H9 (cell line): ENCODE measurements around the gene FNDC3A. TPM values are rescaled to one million over a fixed set of nuclear protein-coding genes. Genes with fewer than 3 reads are reported as not detected.

Experiments used
- DNase-seq: peaks from one replicate; pipeline ENCODE4 v3.0.0-alpha.2; 2017
- H2AFZ ChIP-seq: one replicate; pipeline ENCODE4 v1.6.1; 2013; ENCODE audit warnings: mild to moderate bottlenecking, low read length, control low read depth, moderate library complexity
- H2AK5ac ChIP-seq: 2 replicates; pipeline ENCODE4 v1.6.1; 2013; ENCODE audit warnings: low read length, control low read depth, mixed read lengths; ENCODE audit not compliant: insufficient read length
- H2BK120ac ChIP-seq: one replicate; pipeline ENCODE4 v1.6.1; 2013; ENCODE audit warnings: low read depth, mild to moderate bottlenecking, low read length, control low read depth, inconsistent platforms; ENCODE audit not compliant: poor library complexity, severe bottlenecking
- H2BK12ac ChIP-seq: 2 replicates; pipeline ENCODE4 v1.6.1; 2013; ENCODE audit warnings: low read length, control low read depth, mixed read lengths, low read depth; ENCODE audit not compliant: insufficient read length
- H2BK15ac ChIP-seq: 2 replicates; pipeline ENCODE4 v1.6.1; 2013; ENCODE audit warnings: low read depth, low read length, control low read depth
- H2BK20ac ChIP-seq: one replicate; pipeline ENCODE4 v1.6.1; 2013; ENCODE audit warnings: low read depth, mild to moderate bottlenecking, low read length, control low read depth, inconsistent platforms; ENCODE audit not compliant: poor library complexity, severe bottlenecking
- H2BK5ac ChIP-seq: 2 replicates; pipeline ENCODE4 v1.6.1; 2013; ENCODE audit warnings: low read length, control low read depth, mixed read lengths; ENCODE audit not compliant: insufficient read length
- H3K14ac ChIP-seq: 2 replicates; pipeline ENCODE4 v1.6.1; 2013; ENCODE audit warnings: low read length, control low read depth; ENCODE audit not compliant: insufficient read depth
- H3K18ac ChIP-seq: 2 replicates; pipeline ENCODE4 v1.6.1; 2013; ENCODE audit warnings: low read depth, mild to moderate bottlenecking, mixed read lengths, low read length, control low read depth; ENCODE audit not compliant: insufficient read length
- H3K23ac ChIP-seq: 2 replicates; pipeline ENCODE4 v1.6.1; 2013; ENCODE audit warnings: low read length, control low read depth, mixed read lengths, low read depth; ENCODE audit not compliant: insufficient read length
- H3K23me2 ChIP-seq: 2 replicates; pipeline ENCODE4 v1.6.1; 2013; ENCODE audit warnings: low read depth, mild to moderate bottlenecking, mixed read lengths, low read length, control low read depth; ENCODE audit not compliant: insufficient read length, poor library complexity, severe bottlenecking
- H3K27ac ChIP-seq: 2 replicates; pipeline ENCODE4 v1.5.1; 2013; ENCODE audit warnings: low read length, control low read depth, mixed read lengths, low read depth; ENCODE audit not compliant: insufficient read length
- H3K27me3 ChIP-seq: 2 replicates; pipeline ENCODE4 v1.6.1; 2013; ENCODE audit warnings: low read length, control low read depth, inconsistent platforms; ENCODE audit not compliant: insufficient read depth
- H3K4ac ChIP-seq: 2 replicates; pipeline ENCODE4 v1.6.1; 2013; ENCODE audit warnings: low read depth, mild to moderate bottlenecking, control low read depth, inconsistent platforms, low read length, moderate library complexity
- H3K4me1 ChIP-seq: 2 replicates; pipeline ENCODE4 v1.6.1; 2013; ENCODE audit warnings: low read length, control low read depth, inconsistent platforms; ENCODE audit not compliant: insufficient read depth
- H3K4me2 ChIP-seq: 2 replicates; pipeline ENCODE4 v1.6.1; 2013; ENCODE audit warnings: low read length, control low read depth, mixed read lengths; ENCODE audit not compliant: insufficient read length, insufficient read depth
- H3K56ac ChIP-seq: 2 replicates; pipeline ENCODE4 v1.6.1; 2013; ENCODE audit warnings: low read depth, mild to moderate bottlenecking, mixed read lengths, low read length, control low read depth; ENCODE audit not compliant: insufficient read length
- H3K79me1 ChIP-seq: 2 replicates; pipeline ENCODE4 v1.6.1; 2013; ENCODE audit warnings: low read depth, mild to moderate bottlenecking, moderate library complexity, low read length, control low read depth, inconsistent platforms; ENCODE audit not compliant: insufficient read depth, poor library complexity, severe bottlenecking
- H3K79me2 ChIP-seq: 2 replicates; pipeline ENCODE4 v1.6.1; 2013; ENCODE audit warnings: low read length, control low read depth, inconsistent platforms; ENCODE audit not compliant: insufficient read depth
- H3K9ac ChIP-seq: 2 replicates; pipeline ENCODE4 v1.6.1; 2013; ENCODE audit warnings: low read length, control low read depth, mixed read lengths; ENCODE audit not compliant: insufficient read length; ENCODE audit errors: extremely low read depth
- H3K9me3 ChIP-seq: one replicate; pipeline ENCODE4 v1.6.1; 2013; ENCODE audit warnings: low read depth, low read length, inconsistent platforms; ENCODE audit not compliant: control insufficient read depth
- H3T11ph ChIP-seq: one replicate; pipeline ENCODE4 v1.6.1; 2013; ENCODE audit warnings: mild to moderate bottlenecking, low read length, control low read depth, inconsistent platforms
- H4K20me1 ChIP-seq: one replicate; pipeline ENCODE4 v1.6.1; 2013; ENCODE audit not compliant: control insufficient read depth, insufficient read length, insufficient read depth
- H4K5ac ChIP-seq: 2 replicates; pipeline ENCODE4 v1.6.1; 2013; ENCODE audit warnings: low read depth, mild to moderate bottlenecking, mixed read lengths, low read length, control low read depth; ENCODE audit not compliant: insufficient read length
- H4K8ac ChIP-seq: replicated peaks from 2 replicates; pipeline ENCODE4 v1.6.1; 2013; ENCODE audit warnings: low read length, control low read depth, mixed read lengths, low read depth; ENCODE audit not compliant: insufficient read length
- H4K91ac ChIP-seq: 2 replicates; pipeline ENCODE4 v1.6.1; 2013; ENCODE audit warnings: low read depth, mild to moderate bottlenecking, moderate library complexity, mixed read lengths, low read length, control low read depth; ENCODE audit not compliant: insufficient read length
- H3K27ac Mint-ChIP-seq, 3 experiments: 2 replicates in 2 of 3; 3 replicates in 1 of 3; pipeline ENCODE4 v1.8.0; 2020 to 2021; ENCODE audit warnings: mixed read lengths in 3 of 3, mild to moderate bottlenecking in 1 of 3, moderate library complexity in 1 of 3
- H3K27me3 Mint-ChIP-seq: 2 replicates; pipeline ENCODE4 v1.8.0; 2021; ENCODE audit warnings: low read depth, mild to moderate bottlenecking, moderate library complexity, mixed read lengths
- H3K36me3 Mint-ChIP-seq, 3 experiments: 2 replicates in 2 of 3; 3 replicates in 1 of 3; pipeline ENCODE4 v1.8.0; 2020 to 2021; ENCODE audit warnings: low read depth in 3 of 3, mixed read lengths in 3 of 3; ENCODE audit not compliant: insufficient read depth in 1 of 3
- H3K4me1 Mint-ChIP-seq, 2 experiments: 2 replicates each; pipeline ENCODE4 v1.8.0; 2020; ENCODE audit warnings: mixed read lengths in 2 of 2
- H3K4me3 Mint-ChIP-seq, 2 experiments: 2 replicates in 1 of 2; 3 replicates in 1 of 2; pipeline ENCODE4 v1.8.0; 2020 to 2021; ENCODE audit warnings: mild to moderate bottlenecking in 2 of 2, mixed read lengths in 2 of 2, moderate library complexity in 1 of 2
- H3K9me3 Mint-ChIP-seq, 2 experiments: 2 replicates in 1 of 2; 3 replicates in 1 of 2; pipeline ENCODE4 v1.8.0; 2020; ENCODE audit warnings: mild to moderate bottlenecking in 2 of 2, mixed read lengths in 2 of 2, moderate library complexity in 1 of 2
- CTCF ChIP-seq: fragments of 200-600 bp; sonication (generic); conservative IDR thresholded peaks from 3 replicates; pipeline ENCODE4 v1.8.0; 2021; ENCODE audit warnings: antibody characterized with exemption, mild to moderate bottlenecking
- WGBS: extraction: QIAGEN DNeasy Blood & Tissue Kit; methylation state at CpG from one replicate; pipeline ENCODE4 v1.1.7; 2013; ENCODE audit warnings: missing lambda C conversion rate, low lambda C conversion rate, mixed read lengths; ENCODE audit not compliant: insufficient read length; ENCODE audit errors: extremely low coverage; 5-methylcytosine and 5-hydroxymethylcytosine counted together
- total RNA-seq: library from RNA; stranded (reverse); gene quantifications from 2 replicates; pipeline ENCODE4 v1.2.1, GENCODE V29; 2021

FNDC3A gene
- total RNA-seq, 1 experiment from 2014 or later = 27.4 TPM

- Histone ChIP-seq H3K79me1 (no peaks in the 10 kb centered on the region), H3K23me2 (peaks cover 8% of the 10 kb centered on the region), H2BK20ac (no peak overlapping the region), H2BK12ac (peak overlapping the region; percentile 50), H2BK120ac (no peak overlapping the region), H3K9ac (peak overlapping the region; percentile 23), H3K27ac (peak overlapping the region; percentile 57), H3K27me3 (no peaks in the 10 kb centered on the region), H2AK5ac (peak overlapping the region; percentile 83), H3T11ph (no peak overlapping the region), H3K56ac (no peak overlapping the region), H3K14ac (no peak overlapping the region; the same call in 1 of the 2 replicates), H2AFZ (no peak overlapping the region), H4K91ac (no peak overlapping the region), H3K4me1 (peaks cover 6% of the 10 kb centered on the region; the same call in 1 of the 2 replicates), H3K4me2 (peak overlapping the region; percentile 86), H2BK5ac (no peak overlapping the region), H3K9me3 (no peaks in the 10 kb centered on the region), H2BK15ac (no peak overlapping the region), H3K4ac (no peak overlapping the region), H4K20me1 (no peaks in the 10 kb centered on the region), H3K18ac (no peak overlapping the region), H3K23ac (no peak overlapping the region), H4K5ac (no peak overlapping the region), H4K8ac (no peak overlapping the region), H3K79me2 (peaks cover 8% of the 10 kb centered on the region; the same call in 1 of the 2 replicates)
- no peak for TF ChIP-seq CTCF
- peak overlapping the region; percentile 8 to 64 for H3K4me3 Mint-ChIP-seq
- no peak for DNase-seq
- peaks cover 47 to 48% of the 10 kb centered on the region in 2 experiments for H3K4me1 Mint-ChIP-seq
- H3K27me3 Mint-ChIP-seq = no peaks in the 10 kb centered on the region
- peaks cover 0 to 5% (median 2%) of the 10 kb centered on the region in 3 experiments; a peak in 2 of 7 replicates for H3K36me3 Mint-ChIP-seq
- peaks cover 0 to 6% of the 10 kb centered on the region in 2 experiments; a peak in 2 of 5 replicates for H3K9me3 Mint-ChIP-seq
- peak overlapping the region; percentile 6 to 71 (median 32) for H3K27ac Mint-ChIP-seq
- WGBS = no CpG with 5 or more reads among the region's 2 CpGs
Measured at GRCh38 chr13:48978942-48979601, 3.4 kb downstream of the FNDC3A start.
